ES-I3 (cell line): ENCODE results near the gene TMEFF2.
"Not testable (repeated sequence)": the region's sequence is repeated elsewhere in the genome, so short reads cannot be mapped to it uniquely, and the experiment has no call there.

Experiments used
- H3K36me3 ChIP-seq: 2 replicates; pipeline ENCODE4 v1.6.1; 2013; ENCODE audit warnings: mild to moderate bottlenecking, low read length, control low read depth, moderate library complexity; ENCODE audit not compliant: insufficient read depth
- H3K4me1 ChIP-seq: 2 replicates; pipeline ENCODE4 v1.6.1; 2013; ENCODE audit warnings: mild to moderate bottlenecking, control low read depth, low read length; ENCODE audit not compliant: insufficient read depth
- H3K9ac ChIP-seq: 2 replicates; pipeline ENCODE4 v1.6.1; 2013; ENCODE audit warnings: low read depth, mild to moderate bottlenecking, low read length, moderate library complexity
- H3K9me3 ChIP-seq: 2 replicates; pipeline ENCODE4 v1.6.1; 2013; ENCODE audit warnings: mild to moderate bottlenecking, low read length, moderate library complexity; ENCODE audit not compliant: control insufficient read depth, insufficient read depth

Gene TMEFF2

GRCh38 chr2:192159208-192159607, 35.5 kb downstream of the TMEFF2 start:
- no peaks in the 10 kb centered on the region for H3K36me3 ChIP-seq

GRCh38 chr2:192157776-192158175, 37.0 kb downstream of the TMEFF2 start:
- Histone ChIP-seq H3K4me1 (peaks cover 8% of the 10 kb centered on the region; the same call in 1 of the 2 replicates), H3K36me3 (no peaks in the 10 kb centered on the region), H3K9ac (no peak overlapping the region), H3K9me3 (no peaks in the 10 kb centered on the region)

More at GRCh38 chr2:192159208-192159607, 35.5 kb downstream of the TMEFF2 start:
- Histone ChIP-seq H3K9ac (no peak overlapping the region), H3K4me1 (peaks cover 8% of the 10 kb centered on the region; the same call in 1 of the 2 replicates), H3K9me3 (no peaks in the 10 kb centered on the region)

GRCh38 chr2:192155511-192156118, 39.1 kb downstream of the TMEFF2 start:
- no peaks in the 10 kb centered on the region for H3K4me1 ChIP-seq
- no peak overlapping the region for H3K9ac ChIP-seq
- H3K9me3 ChIP-seq = no peaks in the 10 kb centered on the region
- no peaks in the 10 kb centered on the region for H3K36me3 ChIP-seq

GRCh38 chr2:192153561-192153960, 41.2 kb downstream of the TMEFF2 start:
- Histone ChIP-seq H3K36me3 (no peaks in the 10 kb centered on the region), H3K4me1 (peaks cover 4% of the 10 kb centered on the region; the same call in 1 of the 2 replicates), H3K9ac (no peak overlapping the region), H3K9me3 (no peaks in the 10 kb centered on the region)

- H3K9ac ChIP-seq = no peak overlapping the region
- peaks cover 9% of the 10 kb centered on the region; the same call in 1 of the 2 replicates for H3K4me1 ChIP-seq
- no peaks in the 10 kb centered on the region for H3K36me3 ChIP-seq
- no peaks in the 10 kb centered on the region for H3K9me3 ChIP-seq
These were observed 42.9 kb downstream of the TMEFF2 start for GRCh38 chr2:192151853-192152252.

GRCh38 chr2:192150166-192150565, 44.6 kb downstream of the TMEFF2 start:
- Histone ChIP-seq H3K4me1 (peaks cover 21% of the 10 kb centered on the region; the same call in 1 of the 2 replicates), H3K9me3 (no peaks in the 10 kb centered on the region), H3K36me3 (no peaks in the 10 kb centered on the region), H3K9ac (no peak overlapping the region)

GRCh38 chr2:192148620-192149321, 46.0 kb downstream of the TMEFF2 start:
- Histone ChIP-seq H3K9me3 (no peaks in the 10 kb centered on the region), H3K9ac (no peak overlapping the region), H3K36me3 (no peaks in the 10 kb centered on the region), H3K4me1 (peaks cover 21% of the 10 kb centered on the region; the same call in 1 of the 2 replicates)

GRCh38 chr2:192148241-192148619, 46.5 kb downstream of the TMEFF2 start:
- Histone ChIP-seq H3K4me1 (peaks cover 21% of the 10 kb centered on the region; the same call in 1 of the 2 replicates), H3K9me3 (no peaks in the 10 kb centered on the region)

GRCh38 chr2:192146069-192147015, 48.4 kb downstream of the TMEFF2 start:
- Histone ChIP-seq H3K9ac (no peak overlapping the region), H3K36me3 (no peaks in the 10 kb centered on the region), H3K4me1 (peaks cover 21% of the 10 kb centered on the region; the same call in 1 of the 2 replicates), H3K9me3 (no peaks in the 10 kb centered on the region)

More at GRCh38 chr2:192148241-192148619, 46.5 kb downstream of the TMEFF2 start:
- no peak overlapping the region for H3K9ac ChIP-seq
- H3K36me3 ChIP-seq = no peaks in the 10 kb centered on the region

- Histone ChIP-seq H3K9me3 (no peaks in the 10 kb centered on the region), H3K4me1 (peaks cover 21% of the 10 kb centered on the region; the same call in 1 of the 2 replicates), H3K9ac (no peak overlapping the region), H3K36me3 (no peaks in the 10 kb centered on the region)
These were observed 49.2 kb downstream of the TMEFF2 start for GRCh38 chr2:192145496-192145895.

- Histone ChIP-seq H3K9me3 (no peaks in the 10 kb centered on the region), H3K4me1 (peaks cover 8% of the 10 kb centered on the region; the same call in 1 of the 2 replicates), H3K9ac (no peak overlapping the region), H3K36me3 (no peaks in the 10 kb centered on the region)
These were observed 54.4 kb downstream of the TMEFF2 start for GRCh38 chr2:192140236-192140839.

GRCh38 chr2:192139813-192140212, 54.9 kb downstream of the TMEFF2 start:
- Histone ChIP-seq H3K36me3 (no peaks in the 10 kb centered on the region), H3K4me1 (peaks cover 8% of the 10 kb centered on the region; the same call in 1 of the 2 replicates), H3K9ac (no peak overlapping the region), H3K9me3 (no peaks in the 10 kb centered on the region)

- no peaks in the 10 kb centered on the region for H3K36me3 ChIP-seq
- no peaks in the 10 kb centered on the region for H3K9me3 ChIP-seq
- peaks cover 8% of the 10 kb centered on the region; the same call in 1 of the 2 replicates for H3K4me1 ChIP-seq
- H3K9ac ChIP-seq = no peak overlapping the region
These were observed 57.3 kb downstream of the TMEFF2 start for GRCh38 chr2:192137451-192137850.

- not testable (repeated sequence) for H3K9me3 ChIP-seq, H3K9ac ChIP-seq, H3K36me3 ChIP-seq
- peaks cover 19% of the 10 kb centered on the region for H3K4me1 ChIP-seq
These were observed 62.1 kb downstream of the TMEFF2 start for GRCh38 chr2:192132604-192133003.
